Activated T-cell treated with anti-CD3 and anti-CD28 coated beads, Interleukin-2, amount 50 U/mL, for 72 hours (primary cell): ENCODE data around the gene ZNF222. TPM values are rescaled to one million over a fixed set of nuclear protein-coding genes. Genes with fewer than 3 reads are reported as not detected.

Source experiments
- ATAC-seq, 2 donors: fragments of 150-1000 bp; cut with Tn5 transposase; replicated peaks in 1 of 2; 2 replicates each; pipeline ENCODE4 v1.10.0; 2021; ENCODE audit warnings: moderate library complexity in 2 of 2, mild to moderate bottlenecking in 1 of 2
- DNase-seq, 2 donors: peaks; one replicate each; pipeline ENCODE4 v3.0.0; 2021 to 2022; ENCODE audit warnings: mixed read lengths in 1 of 2
- H3K27ac Mint-ChIP-seq: one replicate; pipeline ENCODE4 v1.8.0; 2022; ENCODE audit warnings: mild to moderate bottlenecking, moderate library complexity, mixed read lengths
- H3K27me3 Mint-ChIP-seq: one replicate; pipeline ENCODE4 v1.8.0; 2022; ENCODE audit warnings: low read depth, mixed read lengths
- H3K36me3 Mint-ChIP-seq, 2 donors: one replicate each; pipeline ENCODE4 v1.8.0; 2022; ENCODE audit warnings: mixed read lengths in 2 of 2, mild to moderate bottlenecking in 1 of 2; ENCODE audit not compliant: insufficient read depth in 2 of 2
- H3K4me1 Mint-ChIP-seq: one replicate; pipeline ENCODE4 v1.8.0; 2022; ENCODE audit warnings: low read depth, mixed read lengths
- H3K4me3 Mint-ChIP-seq, 2 donors: one replicate each; pipeline ENCODE4 v1.8.0; 2022; ENCODE audit warnings: mild to moderate bottlenecking in 2 of 2, mixed read lengths in 2 of 2, moderate library complexity in 2 of 2
- H3K9me3 Mint-ChIP-seq, 2 donors: one replicate each; pipeline ENCODE4 v1.8.0; 2022; ENCODE audit warnings: mixed read lengths in 2 of 2
- total RNA-seq, 2 donors: library from RNA; stranded (reverse); gene quantifications; one replicate each; pipeline ENCODE4 v1.2.3, GENCODE V29; 2022

Gene ZNF222
- 1 to 10 TPM; 2.7 to 3.0 TPM for total RNA-seq

GRCh38 chr19:44025217-44025936 is at the start of gene ZNF222:
ZNF222 (plus strand) TSS chr19:44025379; CDS start chr19:44025437, 58 bp downstream.
- Mint-ChIP-seq H3K27ac (peak within 1 kb of the TSS; percentile 74), H3K4me1 (peaks cover 17% of the 10 kb centered on the region), H3K36me3 (peaks cover 25 to 56% of the 10 kb centered on the region in 2 donors), H3K4me3 (peak within 1 kb of the TSS; percentile 88 to 97), H3K9me3 (peaks cover 18 to 21% of the 10 kb centered on the region in 2 donors), H3K27me3 (no peaks in the 10 kb centered on the region)
- peak; percentile 79 to 84 for DNase-seq
- peak; percentile 100 for ATAC-seq

GRCh38 chr19:43976732-43977131 is 48.4 kb upstream of the ZNF222 start:
- Mint-ChIP-seq H3K27ac (no peak overlapping the region), H3K36me3 (peaks cover 10 to 12% of the 10 kb centered on the region in 2 donors), H3K4me3 (no peak overlapping the region), H3K27me3 (no peaks in the 10 kb centered on the region), H3K9me3 (peaks cover 14 to 24% of the 10 kb centered on the region in 2 donors), H3K4me1 (no peaks in the 10 kb centered on the region)
- DNase-seq, result no peak
- ATAC-seq, result no peak

- DNase-seq (no peak), ATAC-seq (peak in 1 of 2 donors; percentile 6)
- Mint-ChIP-seq H3K4me1 (peaks cover 10% of the 10 kb centered on the region), H3K4me3 (peak overlapping the region; percentile 74 to 77), H3K9me3 (peaks cover 0 to 9% of the 10 kb centered on the region in 2 donors), H3K36me3 (peaks cover 4 to 6% of the 10 kb centered on the region in 2 donors), H3K27ac (peak overlapping the region; percentile 76), H3K27me3 (no peaks in the 10 kb centered on the region)
These were observed 41.7 kb upstream of the ZNF222 start for GRCh38 chr19:43983544-43983911.

GRCh38 chr19:43983912-43984686 is 41.1 kb upstream of the ZNF222 start, which contains the start of gene ZNF155:
ZNF155 (plus strand) TSS chr19:43984188; CDS start chr19:43988544, 4,356 bp downstream.
- DNase-seq, result peak; percentile 69 to 72

GRCh38 chr19:43984687-43985000 is 40.5 kb upstream of the ZNF222 start:
- Mint-ChIP-seq H3K27me3 (no peaks in the 10 kb centered on the region), H3K27ac (peak overlapping the region; percentile 91), H3K9me3 (peaks cover 2 to 15% of the 10 kb centered on the region in 2 donors), H3K4me3 (peak overlapping the region; percentile 91 to 94), H3K36me3 (peaks cover 13 to 15% of the 10 kb centered on the region in 2 donors), H3K4me1 (peaks cover 10% of the 10 kb centered on the region)
- ATAC-seq (peak; percentile 17 to 38), DNase-seq (peak; percentile 2 to 8)

More at GRCh38 chr19:43983912-43984686, 41.1 kb upstream of the ZNF222 start, which contains the start of gene ZNF155:
- H3K27me3 Mint-ChIP-seq, result no peaks in the 10 kb centered on the region
- peak; percentile 95 to 98 for ATAC-seq
- H3K36me3 Mint-ChIP-seq, result peaks cover 9 to 10% of the 10 kb centered on the region in 2 donors
- H3K27ac Mint-ChIP-seq, result peak within 1 kb of the TSS; percentile 91
- H3K4me3 Mint-ChIP-seq, result peak within 1 kb of the TSS; percentile 91 to 94
- H3K4me1 Mint-ChIP-seq, result peaks cover 10% of the 10 kb centered on the region
- peaks cover 0 to 11% of the 10 kb centered on the region in 2 donors for H3K9me3 Mint-ChIP-seq

- Mint-ChIP-seq H3K27me3 (no peaks in the 10 kb centered on the region), H3K4me1 (peaks cover 10% of the 10 kb centered on the region), H3K27ac (no peak overlapping the region), H3K4me3 (no peak overlapping the region), H3K9me3 (peaks cover 26 to 28% of the 10 kb centered on the region in 2 donors), H3K36me3 (peaks cover 27 to 50% of the 10 kb centered on the region in 2 donors)
- DNase-seq (no peak), ATAC-seq (no peak)
These were observed 27.4 kb upstream of the ZNF222 start for GRCh38 chr19:43997631-43998290.

- Mint-ChIP-seq H3K4me1 (peaks cover 18% of the 10 kb centered on the region), H3K9me3 (peaks cover 18 to 30% of the 10 kb centered on the region in 2 donors), H3K36me3 (peaks cover 26 to 33% of the 10 kb centered on the region in 2 donors), H3K4me3 (peak overlapping the region; percentile 99), H3K27me3 (no peaks in the 10 kb centered on the region), H3K27ac (peak overlapping the region; percentile 94)
- ATAC-seq (no peak), DNase-seq (no peak)
These were observed 23.0 kb upstream of the ZNF222 start for GRCh38 chr19:44002212-44002565.

- peaks cover 22 to 35% of the 10 kb centered on the region in 2 donors for H3K9me3 Mint-ChIP-seq
- H3K36me3 Mint-ChIP-seq, result peaks cover 32 to 35% of the 10 kb centered on the region in 2 donors
- ATAC-seq (peak; percentile 97 to 99), DNase-seq (peak; percentile 82 to 88)
- H3K27ac Mint-ChIP-seq, result peak within 1 kb of the TSS; percentile 94
- peaks cover 18% of the 10 kb centered on the region for H3K4me1 Mint-ChIP-seq
- peak within 1 kb of the TSS; percentile 99 for H3K4me3 Mint-ChIP-seq
- no peaks in the 10 kb centered on the region for H3K27me3 Mint-ChIP-seq
These were observed 22.4 kb upstream of the ZNF222 start, which contains the start of gene ZNF230 for GRCh38 chr19:44002566-44003460. ZNF230 (plus strand) TSS chr19:44002957; CDS start chr19:44007079, 4,122 bp downstream.

GRCh38 chr19:44003461-44004009 is 21.6 kb upstream of the ZNF222 start:
- Mint-ChIP-seq H3K4me1 (peaks cover 18% of the 10 kb centered on the region), H3K27ac (peak overlapping the region; percentile 94), H3K9me3 (peaks cover 17 to 30% of the 10 kb centered on the region in 2 donors), H3K4me3 (peak overlapping the region; percentile 99), H3K36me3 (peaks cover 35 to 37% of the 10 kb centered on the region in 2 donors), H3K27me3 (no peaks in the 10 kb centered on the region)
- DNase-seq (peak in 1 of 2 donors; percentile 2), ATAC-seq (peak; percentile 12 to 27)

- Mint-ChIP-seq H3K27me3 (no peaks in the 10 kb centered on the region), H3K4me1 (peaks cover 18% of the 10 kb centered on the region), H3K9me3 (peaks cover 23 to 41% of the 10 kb centered on the region in 2 donors), H3K4me3 (no peak overlapping the region), H3K36me3 (peaks cover 51 to 55% of the 10 kb centered on the region in 2 donors), H3K27ac (no peak overlapping the region)
- DNase-seq, result no peak
- no peak for ATAC-seq
These were observed 19.2 kb upstream of the ZNF222 start for GRCh38 chr19:44005973-44006372.

GRCh38 chr19:44007473-44007872 is 17.7 kb upstream of the ZNF222 start:
- Mint-ChIP-seq H3K9me3 (peaks cover 26 to 42% of the 10 kb centered on the region in 2 donors), H3K27me3 (no peaks in the 10 kb centered on the region), H3K27ac (no peak overlapping the region), H3K4me1 (peaks cover 10% of the 10 kb centered on the region), H3K36me3 (peaks cover 57 to 64% of the 10 kb centered on the region in 2 donors), H3K4me3 (no peak overlapping the region)
- DNase-seq, result no peak
- ATAC-seq, result no peak

GRCh38 chr19:44010468-44010867 is 14.7 kb upstream of the ZNF222 start:
- no peak overlapping the region for H3K27ac Mint-ChIP-seq
- no peaks in the 10 kb centered on the region for H3K4me1 Mint-ChIP-seq
- H3K9me3 Mint-ChIP-seq, result peaks cover 35 to 48% of the 10 kb centered on the region in 2 donors
- H3K4me3 Mint-ChIP-seq, result no peak overlapping the region
- DNase-seq (no peak), ATAC-seq (no peak)
- H3K36me3 Mint-ChIP-seq, result peaks cover 52 to 68% of the 10 kb centered on the region in 2 donors
- no peaks in the 10 kb centered on the region for H3K27me3 Mint-ChIP-seq
